ENCODE data around the gene NLRP12. TPM values are rescaled to one million over a fixed set of nuclear protein-coding genes. Genes with fewer than 3 reads are reported as not detected.

Gene NLRP12
- total RNA-seq, 1 donor from 2014 or later, result not detected

DNA sequence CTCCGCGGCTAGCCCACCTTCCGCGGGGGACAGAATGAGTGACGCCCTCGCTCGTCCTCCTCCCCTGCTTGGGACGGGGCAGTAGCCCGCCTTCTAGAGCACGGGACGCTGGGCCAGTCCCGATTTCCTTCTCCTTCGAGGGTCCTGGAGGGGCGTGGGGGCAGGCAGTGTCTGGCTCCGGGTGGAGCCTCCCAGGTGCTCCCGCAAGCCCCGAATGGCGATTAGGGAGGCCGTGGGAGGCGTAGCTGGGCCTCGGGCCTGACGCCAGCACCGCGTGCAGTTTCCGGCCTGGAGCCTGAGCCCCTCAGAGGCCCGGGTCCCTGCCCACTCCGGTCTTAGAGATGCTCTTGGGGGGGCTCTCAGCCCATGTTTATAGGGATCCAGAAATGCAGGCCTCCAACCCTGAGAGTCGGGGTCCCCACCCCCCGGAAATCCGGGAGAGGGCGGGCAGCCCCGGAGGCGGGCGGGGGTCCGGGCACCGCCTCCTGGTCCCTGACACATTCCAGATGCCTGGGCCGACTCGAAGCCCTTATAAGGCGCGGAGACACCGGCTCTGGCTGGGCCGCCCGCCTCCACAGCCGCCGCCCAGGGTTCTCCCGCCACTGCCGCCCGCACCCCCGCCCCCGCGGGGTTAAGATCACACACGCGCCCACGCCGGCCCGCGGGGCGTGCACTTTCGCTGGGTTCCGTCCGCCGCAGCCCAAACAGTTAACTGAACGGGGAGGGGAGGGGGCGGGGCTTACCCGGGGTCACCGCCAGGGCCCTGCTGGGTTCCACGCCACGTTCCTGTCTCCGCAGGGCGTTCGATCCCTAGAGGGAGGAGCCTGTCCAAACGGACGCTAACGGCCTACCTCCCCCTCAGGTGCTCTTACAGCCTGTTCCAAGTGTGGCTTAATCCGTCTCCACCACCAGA is 45.0 kb upstream of the NLRP12 start:
- H3K4me3 ChIP-seq (ENCODE audit: low read depth, low read length), result peak overlapping the region; percentile 60
- peaks cover 7% of the 10 kb centered on the region for H3K36me3 ChIP-seq (ENCODE audit: control insufficient read depth, insufficient read depth, low read length)
- DNase-seq (ENCODE audit: low read depth) (peak; percentile 47), FAIRE-seq (no peak)
- TF ChIP-seq, protein P1, sequence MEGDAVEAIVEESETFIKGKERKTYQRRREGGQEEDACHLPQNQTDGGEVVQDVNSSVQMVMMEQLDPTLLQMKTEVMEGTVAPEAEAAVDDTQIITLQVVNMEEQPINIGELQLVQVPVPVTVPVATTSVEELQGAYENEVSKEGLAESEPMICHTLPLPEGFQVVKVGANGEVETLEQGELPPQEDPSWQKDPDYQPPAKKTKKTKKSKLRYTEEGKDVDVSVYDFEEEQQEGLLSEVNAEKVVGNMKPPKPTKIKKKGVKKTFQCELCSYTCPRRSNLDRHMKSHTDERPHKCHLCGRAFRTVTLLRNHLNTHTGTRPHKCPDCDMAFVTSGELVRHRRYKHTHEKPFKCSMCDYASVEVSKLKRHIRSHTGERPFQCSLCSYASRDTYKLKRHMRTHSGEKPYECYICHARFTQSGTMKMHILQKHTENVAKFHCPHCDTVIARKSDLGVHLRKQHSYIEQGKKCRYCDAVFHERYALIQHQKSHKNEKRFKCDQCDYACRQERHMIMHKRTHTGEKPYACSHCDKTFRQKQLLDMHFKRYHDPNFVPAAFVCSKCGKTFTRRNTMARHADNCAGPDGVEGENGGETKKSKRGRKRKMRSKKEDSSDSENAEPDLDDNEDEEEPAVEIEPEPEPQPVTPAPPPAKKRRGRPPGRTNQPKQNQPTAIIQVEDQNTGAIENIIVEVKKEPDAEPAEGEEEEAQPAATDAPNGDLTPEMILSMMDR (IDR thresholded peaks at IDR 0.05; ENCODE audit: insufficient read depth, low read length, severe bottlenecking), result peak; percentile 34
- H3K27me3 ChIP-seq (ENCODE audit: control insufficient read depth, insufficient read depth, low read length), result no peaks in the 10 kb centered on the region

DNA sequence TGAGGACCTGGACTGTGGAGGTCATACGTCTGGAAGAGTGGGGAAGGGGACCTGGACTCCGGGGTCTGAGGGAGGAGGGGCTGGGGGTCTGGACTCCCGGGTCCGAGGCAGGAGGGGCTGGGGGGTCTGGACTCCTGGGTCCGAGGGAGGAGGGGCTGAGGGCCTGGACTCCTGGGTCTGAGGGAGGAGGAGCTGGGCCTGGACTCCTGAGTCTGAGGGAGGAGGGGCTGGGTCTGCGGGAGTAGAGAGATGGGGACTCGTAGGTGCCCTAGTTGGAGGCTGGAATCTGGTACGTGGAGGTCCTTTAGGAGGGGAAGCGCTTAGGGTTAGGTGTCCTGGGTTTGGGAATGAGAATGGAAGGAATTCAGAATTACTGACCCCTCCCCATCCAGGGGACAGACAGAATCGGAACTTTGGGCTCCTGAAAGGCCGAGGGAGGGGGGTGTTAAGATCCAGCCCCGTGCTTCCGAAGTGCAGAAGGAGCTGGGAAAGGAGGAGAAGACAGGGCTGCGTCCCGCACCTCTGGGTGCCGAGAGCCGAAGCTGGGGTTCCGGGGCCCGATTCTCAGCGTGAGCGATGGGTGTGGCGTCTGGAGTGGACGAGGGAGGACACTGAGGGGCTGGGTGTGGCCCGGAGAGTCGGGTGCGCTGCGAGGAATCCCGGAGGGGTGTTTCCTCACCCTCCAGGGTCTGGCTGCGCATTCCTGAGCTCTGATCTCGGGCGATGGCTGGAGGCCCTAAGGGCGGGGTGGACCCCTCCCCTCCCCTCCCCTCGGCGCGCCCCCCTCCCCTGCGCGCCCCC is 44.2 kb upstream of the NLRP12 start:
- peak overlapping the region; percentile 60 for H3K4me3 ChIP-seq (ENCODE audit: low read depth, low read length)
- DNase-seq (ENCODE audit: low read depth) (peak; percentile 14), FAIRE-seq (no peak)
- TF ChIP-seq, protein P1 (IDR thresholded peaks at IDR 0.05; ENCODE audit: insufficient read depth, low read length, severe bottlenecking), result no peak
- H3K27me3 ChIP-seq (ENCODE audit: control insufficient read depth, insufficient read depth, low read length), result no peaks in the 10 kb centered on the region
- H3K36me3 ChIP-seq (ENCODE audit: control insufficient read depth, insufficient read depth, low read length), result no peaks in the 10 kb centered on the region

DNA sequence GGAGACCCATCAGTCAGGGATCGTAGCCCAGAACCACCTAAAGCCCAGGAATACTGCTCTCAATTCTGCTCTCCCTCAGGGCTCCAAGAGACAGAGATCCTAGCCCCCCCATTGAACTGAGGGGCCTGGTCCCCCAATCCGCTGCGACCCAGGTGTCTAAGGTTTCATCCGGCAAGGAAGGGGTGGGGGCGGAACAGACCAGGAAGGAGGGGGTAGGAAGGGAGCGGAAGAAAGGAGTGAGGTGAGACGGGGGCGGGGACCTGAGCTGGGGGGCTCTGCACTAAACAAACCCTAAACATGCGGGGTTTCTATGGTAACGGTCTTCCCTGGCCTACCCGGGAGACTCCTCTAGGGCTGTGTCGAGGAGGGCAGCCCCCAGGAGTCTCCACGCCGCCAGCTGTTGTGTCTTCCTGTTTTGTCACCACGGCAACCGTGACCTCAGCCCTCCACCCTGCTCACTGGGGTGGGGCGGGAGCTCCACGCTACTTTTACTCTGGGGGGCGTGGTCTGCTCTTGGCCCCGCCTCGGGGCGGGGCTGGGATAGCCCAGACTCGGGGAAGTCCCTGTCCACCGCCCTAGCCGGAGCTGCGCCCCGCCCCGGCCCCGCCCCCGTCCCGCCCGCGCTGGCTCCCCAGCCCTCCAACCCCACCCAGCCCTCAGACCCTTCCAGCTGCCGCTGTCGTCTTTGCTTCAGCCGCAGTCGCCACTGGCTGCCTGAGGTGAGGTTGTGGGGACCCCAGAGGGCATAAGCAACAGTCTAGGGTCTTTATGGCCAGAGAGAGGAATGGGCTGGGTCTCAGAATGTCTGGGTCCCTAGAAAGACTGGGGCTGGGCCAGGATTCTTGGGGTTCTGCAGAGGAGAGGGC is 43.3 kb upstream of the NLRP12 start, which contains the start of gene MYADM:
Gene MYADM, plus strand, starts transcription at position 659 of the 866 bp plus-strand sequence. CDS start 5,647 bp downstream, outside the sequence.
- Histone ChIP-seq H3K36me3 (ENCODE audit: control insufficient read depth, insufficient read depth, low read length) (no peaks in the 10 kb centered on the region), H3K4me3 (ENCODE audit: low read depth, low read length) (peak within 1 kb of the TSS; percentile 60), H3K27me3 (ENCODE audit: control insufficient read depth, insufficient read depth, low read length) (no peaks in the 10 kb centered on the region)
- DNase-seq (ENCODE audit: low read depth) (peak; percentile 91), FAIRE-seq (no peak)
- TF ChIP-seq, protein P1 (IDR thresholded peaks at IDR 0.05; ENCODE audit: insufficient read depth, low read length, severe bottlenecking), result no peak

DNA sequence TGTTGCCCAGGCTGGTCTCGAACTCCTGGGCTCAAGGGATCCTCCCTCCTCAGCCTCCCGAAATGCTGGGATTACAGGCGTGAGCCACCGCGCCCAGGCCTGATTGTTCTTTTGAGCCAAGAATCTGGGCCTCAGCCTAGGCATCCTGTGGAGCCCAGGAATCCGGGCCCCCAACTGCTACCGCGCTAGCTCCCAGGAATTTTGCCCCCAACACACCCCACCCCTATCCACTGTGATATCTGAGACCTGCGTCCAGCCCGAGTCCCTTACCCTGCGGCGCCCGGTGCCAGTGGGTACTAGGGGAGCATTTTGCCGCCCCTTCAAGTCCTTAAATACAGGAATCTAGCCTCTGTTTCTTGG is 42.7 kb upstream of the NLRP12 start:
- TF ChIP-seq, protein P1 (IDR thresholded peaks at IDR 0.05; ENCODE audit: insufficient read depth, low read length, severe bottlenecking), result no peak
- FAIRE-seq, result no peak

More for the DNA sequence above, 42.7 kb upstream of the NLRP12 start:
- DNase-seq (ENCODE audit: low read depth), result no peak
- Histone ChIP-seq H3K27me3 (ENCODE audit: control insufficient read depth, insufficient read depth, low read length) (no peaks in the 10 kb centered on the region), H3K4me3 (ENCODE audit: low read depth, low read length) (peak overlapping the region; percentile 36), H3K36me3 (ENCODE audit: control insufficient read depth, insufficient read depth, low read length) (no peaks in the 10 kb centered on the region)

All from bronchial epithelial cell (primary cell).